Sigmoid colon (tissue), 4 donors: ENCODE results near the gene DACH2.

Experiments
- CTCF ChIP-seq, 4 experiments: fragments of 450-650 bp in 3 of 4; fragments of 200-600 bp in 1 of 4; IDR thresholded peaks; one replicate each; pipeline ENCODE4 v1.5.1; 2016 to 2019; ENCODE audit warnings: antibody characterized with exemption in 4 of 4, mild to moderate bottlenecking in 3 of 4, moderate library complexity in 2 of 4
- POLR2A ChIP-seq, 2 donors: fragments of 450-650 bp; IDR thresholded peaks; one replicate each; pipeline ENCODE4 v1.6.1; 2016; ENCODE audit warnings: antibody characterized with exemption in 2 of 2, mild to moderate bottlenecking in 2 of 2, moderate library complexity in 2 of 2
- POLR2AphosphoS5 ChIP-seq, 4 donors: sonication (generic); formaldehyde crosslinking; IDR thresholded peaks; one replicate each; pipeline ENCODE4 v1.6.1; 2017; ENCODE audit warnings: antibody characterized with exemption in 4 of 4

DNA sequence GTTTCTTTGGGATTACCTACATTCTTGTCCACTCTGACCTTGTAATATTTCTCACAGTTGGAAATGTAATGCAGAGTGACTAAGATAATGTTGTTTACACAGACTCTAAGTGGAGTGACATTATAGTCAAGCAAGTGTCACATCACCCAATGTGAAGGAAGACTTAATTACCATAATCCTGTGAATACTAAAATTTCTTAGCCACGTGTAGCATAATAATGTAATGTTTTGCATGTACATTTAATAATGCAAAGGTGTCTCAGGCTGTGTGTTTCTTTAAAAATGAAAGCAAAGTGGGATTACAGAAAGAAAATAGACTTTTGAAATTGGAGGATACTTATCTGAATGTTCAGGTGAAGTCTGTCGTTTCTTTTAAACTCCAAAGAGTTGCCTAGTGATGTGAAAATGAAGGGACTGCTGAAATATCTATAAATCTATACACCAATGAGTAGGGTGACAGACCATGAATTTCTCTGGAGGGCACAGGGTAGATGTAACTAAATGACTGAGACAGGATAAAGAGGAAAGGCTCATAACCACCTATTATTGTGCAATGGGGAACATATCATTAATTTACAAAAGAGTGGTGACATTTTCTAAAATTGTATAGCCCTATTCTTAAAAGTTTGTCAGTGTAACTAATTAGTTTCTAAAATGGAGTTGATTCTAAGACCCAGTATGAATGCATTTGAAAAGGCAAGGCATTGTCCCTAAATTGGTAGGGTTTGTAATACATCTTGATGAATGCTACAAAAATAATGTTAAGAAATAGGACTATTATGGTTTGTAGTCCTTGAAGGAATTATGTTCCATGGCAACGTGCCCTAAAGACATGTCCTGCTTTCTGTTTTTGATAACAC, 235.7 kb downstream of the DACH2 start:
- TF ChIP-seq CTCF (IDR thresholded peaks at IDR 0.05) (no peak), POLR2A (IDR thresholded peaks at IDR 0.05) (no peak), POLR2AphosphoS5 (IDR thresholded peaks at IDR 0.05) (no peak)
